OCI-LY7 (cell line): ENCODE results near the gene KCNK4. TPM values are rescaled to one million over a fixed set of nuclear protein-coding genes. Genes with fewer than 3 reads are reported as not detected.

ENCODE experiments used
- BruUV-seq: library from RNA; stranded (reverse); fragments of 400-500 nt; replicated peaks from 2 replicates; lab custom pipeline; 2021; lab: Mats Ljungman, UMichigan
- CTCF ChIA-PET: fragments of 300-600 bp; sonication (Branson Sonifier 250); formaldehyde crosslinking; loops from one replicate; lab custom pipeline; 2022; ENCODE audit warnings: antibody characterized with exemption; ENCODE audit not compliant: unreplicated experiment; lab: Charles Lee
- POLR2A ChIA-PET: fragments of 300-600 bp; sonication (Branson Sonifier 250); formaldehyde crosslinking; loops from one replicate; lab custom pipeline; 2022; ENCODE audit warnings: antibody characterized with exemption; lab: Charles Lee
- DNase-seq: peaks from one replicate; pipeline ENCODE4 v3.0.0-alpha.2; 2015; ENCODE audit warnings: low spot score
- H2AFZ ChIP-seq: fragments of 200-600 bp; sonication (generic), shearing (Covaris generic); 2 replicates; pipeline ENCODE4 v1.6.1; 2014; ENCODE audit warnings: mild to moderate bottlenecking, antibody characterized with exemption, low read length, moderate library complexity
- H3K27ac ChIP-seq: fragments of 200-600 bp; sonication (generic); 2 replicates; pipeline ENCODE4 v1.5.1; 2014; ENCODE audit warnings: mixed run types, low read depth, mild to moderate bottlenecking, moderate library complexity, low read length, inconsistent platforms; ENCODE audit not compliant: poor library complexity, severe bottlenecking
- H3K36me3 ChIP-seq: fragments of 200-600 bp; sonication (generic); 2 replicates; pipeline ENCODE4 v1.6.1; 2014; ENCODE audit warnings: mild to moderate bottlenecking, antibody characterized with exemption, low read length, moderate library complexity, mixed read lengths; ENCODE audit not compliant: insufficient read depth
- H3K4me1 ChIP-seq: fragments of 200-600 bp; sonication (generic); 2 replicates; pipeline ENCODE4 v1.5.1; 2014; ENCODE audit warnings: mild to moderate bottlenecking, low read length; ENCODE audit not compliant: insufficient read depth, poor library complexity, severe bottlenecking
- H3K4me2 ChIP-seq: fragments of 200-600 bp; sonication (generic); 2 replicates; pipeline ENCODE4 v1.6.1; 2014; ENCODE audit warnings: mild to moderate bottlenecking, low read length
- H3K4me3 ChIP-seq: fragments of 200-600 bp; sonication (generic); 2 replicates; pipeline ENCODE4 v1.5.1; 2014; ENCODE audit warnings: mild to moderate bottlenecking, low read depth, low read length; ENCODE audit not compliant: poor library complexity, severe bottlenecking
- H3K79me2 ChIP-seq: fragments of 200-600 bp; sonication (generic); 2 replicates; pipeline ENCODE4 v1.6.1; 2016; ENCODE audit warnings: low read depth, mild to moderate bottlenecking, low read length, moderate library complexity, mixed read lengths; ENCODE audit not compliant: insufficient read depth
- H3K9me2 ChIP-seq: fragments of 200-600 bp; sonication (generic); 2 replicates; pipeline ENCODE4 v1.6.1; 2016; ENCODE audit warnings: mild to moderate bottlenecking, low read length, mixed read lengths; ENCODE audit not compliant: insufficient read depth
- H3K9me3 ChIP-seq: fragments of 200-600 bp; sonication (generic); 2 replicates; pipeline ENCODE4 v1.6.1; 2014; ENCODE audit warnings: mild to moderate bottlenecking, mixed run types, low read length, mixed read lengths
- H4K20me1 ChIP-seq: fragments of 200-600 bp; sonication (generic); 2 replicates; pipeline ENCODE4 v1.6.1; 2014; ENCODE audit warnings: mild to moderate bottlenecking, antibody characterized with exemption, low read length, moderate library complexity, mixed read lengths; ENCODE audit not compliant: insufficient read depth
- EZH2phosphoT487 ChIP-seq: fragments of 200-600 bp; sonication (generic); IDR thresholded peaks from 2 replicates; pipeline ENCODE4 v1.6.1; 2018; ENCODE audit warnings: low read depth, borderline replicate concordance, mild to moderate bottlenecking, mixed run types, antibody characterized with exemption, low read length, moderate library complexity, mixed read lengths
- intact Hi-C: fragments of 100-400 bp; cut with micrococcal nuclease; formaldehyde crosslinking; loops from one replicate; pipeline ENCODE4 v1.10.0; 2022; ENCODE audit not compliant: unreplicated experiment
- total RNA-seq, 2 experiments: library from RNA; depleted of rRNA in 1 of 2; stranded (reverse); fragments of >200 nt in 1 of 2; shearing (Covaris generic) in 1 of 2; gene quantifications; 2 replicates each; pipeline ENCODE4 v1.2.3, GENCODE V29; 2014 to 2022
- TF ChIP-seq, protein P1 (sequence below): fragments of 200-600 bp; sonication (generic); conservative IDR thresholded peaks from 2 replicates; pipeline ENCODE4 v1.5.1; 2014; ENCODE audit warnings: mild to moderate bottlenecking, antibody characterized with exemption, low read length, moderate library complexity, mixed read lengths

The KCNK4 gene
- total RNA-seq, 2 experiments from 2014 or later, result 0.80 to 0.95 TPM

DNA sequence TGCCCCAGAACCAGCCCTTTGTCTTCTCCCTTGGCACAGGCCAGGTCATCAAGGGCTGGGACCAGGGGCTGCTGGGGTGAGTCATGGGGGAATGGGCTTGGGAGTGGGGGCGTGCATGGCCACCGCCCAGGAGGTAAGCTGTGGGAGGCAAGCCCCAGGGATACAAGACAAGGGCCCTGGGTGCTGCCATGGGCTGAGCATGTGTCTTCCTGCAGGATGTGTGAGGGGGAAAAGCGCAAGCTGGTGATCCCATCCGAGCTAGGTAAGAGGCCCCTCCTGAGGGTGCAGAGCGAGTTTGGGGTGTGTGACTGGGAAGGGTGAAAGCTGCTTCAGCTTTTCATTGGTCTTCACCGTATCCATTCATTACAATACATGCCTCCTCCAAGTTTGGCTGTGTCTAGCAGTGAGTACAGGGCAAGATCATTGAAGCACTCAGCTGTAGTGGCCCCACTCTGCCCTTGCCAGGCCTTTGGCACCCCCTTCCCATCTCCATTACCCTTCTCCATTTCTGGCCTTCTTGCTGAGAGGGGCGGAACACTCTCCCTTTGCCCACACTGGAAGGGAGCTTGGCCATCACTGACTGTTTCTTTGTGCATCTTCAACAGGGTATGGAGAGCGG, 47.8 kb upstream of the KCNK4 start:
- H3K79me2 ChIP-seq, result peaks cover 28% of the 10 kb centered on the region
- no peaks in the 10 kb centered on the region for H4K20me1 ChIP-seq
- peaks cover 56% of the 10 kb centered on the region for H3K4me1 ChIP-seq
- H3K36me3 ChIP-seq, result peaks cover 34% of the 10 kb centered on the region
- no peaks in the 10 kb centered on the region for H3K9me2 ChIP-seq
- H2AFZ ChIP-seq, result no peak overlapping the region
- ChIA-PET CTCF (interaction anchor here (0.7 to 1.2 kb wide), 2 partner anchors 38 to 61 kb away, joined by 3 to 4 read pairs; no protein-coding TSS in a partner anchor), POLR2A (interaction anchor here (0.9 to 2.5 kb wide), 3 partner anchors 19 to 74 kb away, joined by 3 to 10 read pairs (median 5); partner anchors contain the start of genes PRDX5 and TRMT112)
- no peak overlapping the region; the same call in 1 of the 2 replicates for H3K4me2 ChIP-seq
- no peaks in the 10 kb centered on the region for H3K9me3 ChIP-seq
- TSS peak; percentile 61 for BruUV-seq
- no peak overlapping the region for H3K4me3 ChIP-seq
- H3K27ac ChIP-seq, result peak overlapping the region; percentile 4
- DNase-seq, result no peak
- intact Hi-C loops, result no loop called here
- TF ChIP-seq, protein P1, sequence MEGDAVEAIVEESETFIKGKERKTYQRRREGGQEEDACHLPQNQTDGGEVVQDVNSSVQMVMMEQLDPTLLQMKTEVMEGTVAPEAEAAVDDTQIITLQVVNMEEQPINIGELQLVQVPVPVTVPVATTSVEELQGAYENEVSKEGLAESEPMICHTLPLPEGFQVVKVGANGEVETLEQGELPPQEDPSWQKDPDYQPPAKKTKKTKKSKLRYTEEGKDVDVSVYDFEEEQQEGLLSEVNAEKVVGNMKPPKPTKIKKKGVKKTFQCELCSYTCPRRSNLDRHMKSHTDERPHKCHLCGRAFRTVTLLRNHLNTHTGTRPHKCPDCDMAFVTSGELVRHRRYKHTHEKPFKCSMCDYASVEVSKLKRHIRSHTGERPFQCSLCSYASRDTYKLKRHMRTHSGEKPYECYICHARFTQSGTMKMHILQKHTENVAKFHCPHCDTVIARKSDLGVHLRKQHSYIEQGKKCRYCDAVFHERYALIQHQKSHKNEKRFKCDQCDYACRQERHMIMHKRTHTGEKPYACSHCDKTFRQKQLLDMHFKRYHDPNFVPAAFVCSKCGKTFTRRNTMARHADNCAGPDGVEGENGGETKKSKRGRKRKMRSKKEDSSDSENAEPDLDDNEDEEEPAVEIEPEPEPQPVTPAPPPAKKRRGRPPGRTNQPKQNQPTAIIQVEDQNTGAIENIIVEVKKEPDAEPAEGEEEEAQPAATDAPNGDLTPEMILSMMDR, result no peak
- no peak for TF ChIP-seq EZH2phosphoT487

DNA sequence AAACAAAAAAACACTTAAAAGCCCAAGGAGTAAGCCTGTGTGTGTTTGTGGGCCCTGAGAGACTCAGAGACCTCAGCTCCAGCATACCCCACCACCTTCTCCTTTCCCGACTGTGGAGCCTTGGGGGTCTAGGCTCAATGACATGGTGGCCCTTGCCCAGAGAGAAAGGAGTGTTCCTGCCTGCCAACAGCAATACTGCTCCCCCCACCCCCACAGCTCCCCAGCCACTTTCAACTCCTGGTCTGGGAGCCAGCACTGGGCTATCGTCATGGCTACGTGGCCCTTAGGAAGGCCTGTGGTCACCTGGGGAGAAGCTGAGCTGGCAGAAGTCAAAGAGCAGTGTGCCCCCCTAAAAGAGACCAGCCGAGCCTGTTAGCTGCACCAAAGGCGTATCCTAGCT, 47.0 kb upstream of the KCNK4 start:
- Histone ChIP-seq H3K27ac (peak overlapping the region; percentile 4), H2AFZ (no peak overlapping the region), H3K79me2 (peaks cover 28% of the 10 kb centered on the region), H3K36me3 (peaks cover 29% of the 10 kb centered on the region), H3K4me1 (peaks cover 51% of the 10 kb centered on the region), H4K20me1 (no peaks in the 10 kb centered on the region), H3K9me2 (no peaks in the 10 kb centered on the region), H3K4me2 (no peak overlapping the region), H3K4me3 (no peak overlapping the region), H3K9me3 (no peaks in the 10 kb centered on the region)
- BruUV-seq, result no TSS peak
- POLR2A ChIA-PET, result interaction anchor here (0.9 kb wide), 1 partner anchor 20 kb away, joined by 5 read pairs; no protein-coding TSS in a partner anchor
- TF ChIP-seq EZH2phosphoT487, result no peak
- TF ChIP-seq, protein P1, result no peak
- DNase-seq, result no peak
- CTCF ChIA-PET, result interaction anchor here (0.7 kb wide), 1 partner anchor 60 kb away, joined by 3 read pairs; no protein-coding TSS in a partner anchor
- intact Hi-C loops, result no loop called here

DNA sequence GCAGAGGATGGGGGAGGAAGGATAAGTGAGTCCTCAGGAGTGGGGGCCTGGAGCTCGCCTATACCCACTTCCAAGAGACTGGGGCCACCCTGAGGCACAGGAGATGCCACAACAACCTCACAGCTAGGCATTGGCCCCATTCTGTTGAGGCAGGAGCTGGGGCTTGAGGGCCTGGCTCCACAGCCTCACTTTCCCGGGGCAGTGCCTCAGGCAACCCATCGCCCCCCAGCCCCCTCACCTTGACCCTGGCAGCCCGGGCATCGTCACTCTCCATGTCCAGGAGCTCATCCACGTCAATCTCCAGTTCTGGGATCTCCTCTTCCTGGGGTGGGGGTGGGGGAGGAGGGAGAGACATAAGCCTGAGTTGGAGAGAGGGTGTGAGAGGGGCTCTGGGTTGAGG, 46.1 kb upstream of the KCNK4 start:
- peaks cover 51% of the 10 kb centered on the region for H3K4me1 ChIP-seq
- intact Hi-C loops, result no loop called here
- ChIA-PET CTCF (interaction anchor here (0.7 to 1.4 kb wide), 2 partner anchors 13 to 73 kb away, joined by 3 read pairs; partner anchors contain the start of genes PRDX5 and TRMT112), POLR2A (interaction anchor here (0.6 to 2.0 kb wide), 6 partner anchors 15 to 40 kb away, joined by 3 to 8 read pairs (median 4); partner anchors contain the start of genes DNAJC4, FERMT3, NUDT22 and TRPT1)
- H3K4me3 ChIP-seq, result peak overlapping the region; percentile 88
- H3K4me2 ChIP-seq, result peak overlapping the region; percentile 81
- DNase-seq, result no peak
- H3K27ac ChIP-seq, result peak overlapping the region; percentile 69
- H3K9me3 ChIP-seq, result no peaks in the 10 kb centered on the region
- H3K9me2 ChIP-seq, result no peaks in the 10 kb centered on the region
- no peak overlapping the region for H2AFZ ChIP-seq
- TF ChIP-seq, protein P1, result no peak
- TF ChIP-seq EZH2phosphoT487, result no peak
- H3K36me3 ChIP-seq, result peaks cover 29% of the 10 kb centered on the region
- peaks cover 28% of the 10 kb centered on the region for H3K79me2 ChIP-seq
- H4K20me1 ChIP-seq, result no peaks in the 10 kb centered on the region
- no TSS peak for BruUV-seq
